HEK293 (cell line): Measurements from ENCODE around the gene B9D1.

Experiments used
- CTCF ChIA-PET: fragments of 350-600 bp; formaldehyde crosslinking; extraction: SDS; loops from one replicate; lab custom pipeline; 2021; ENCODE audit warnings: antibody characterized with exemption; lab: Yijun Ruan, JAX
- POLR2A ChIA-PET: fragments of 300-600 bp; formaldehyde crosslinking; extraction: SDS; loops from one replicate; lab custom pipeline; 2020; ENCODE audit warnings: antibody characterized with exemption, inconsistent platforms; lab: Yijun Ruan, JAX
- H3K27ac ChIP-seq: fragments of 200-500 bp; sonication (Bioruptor generic); 2 replicates; pipeline ENCODE4 v1.5.1; 2014; ENCODE audit warnings: low read depth, low read length, control low read depth, inconsistent platforms; ENCODE audit errors: extremely low read depth
- H3K36me3 ChIP-seq, 2 experiments: fragments of 200-500 bp in 1 of 2; sonication (Bioruptor generic) in 1 of 2; 1 replicate in 1 of 2; 2 replicates in 1 of 2; pipeline ENCODE4 v1.5.1; 2014 to 2017; ENCODE audit warnings: inconsistent platforms in 2 of 2, low read length in 2 of 2; ENCODE audit not compliant: control insufficient read depth in 2 of 2, insufficient read depth in 1 of 2
- H3K4me1 ChIP-seq: fragments of 200-500 bp; sonication (Bioruptor generic); 2 replicates; pipeline ENCODE4 v1.5.1; 2014; ENCODE audit warnings: mild to moderate bottlenecking, low read length, inconsistent platforms; ENCODE audit not compliant: control insufficient read depth, insufficient read depth
- H3K4me3 ChIP-seq: 2 replicates; pipeline ENCODE4 v1.5.1; 2011; ENCODE audit warnings: low read depth, mild to moderate bottlenecking, control low read depth, low read length, moderate library complexity
- H3K9me3 ChIP-seq: fragments of 200-500 bp; sonication (Bioruptor generic); 2 replicates; pipeline ENCODE4 v1.5.1; 2014; ENCODE audit warnings: low read depth, low read length, inconsistent platforms; ENCODE audit not compliant: control insufficient read depth, insufficient read depth
- KLF8 ChIP-seq: fragments of 450-650 bp; formaldehyde crosslinking; IDR thresholded peaks from 2 replicates; pipeline ENCODE4 v1.5.1; 2016; ENCODE audit warnings: missing biosample characterization, missing genetic modification characterization
- PRDM1 ChIP-seq: fragments of 450-650 bp; formaldehyde crosslinking; IDR thresholded peaks from 2 replicates; pipeline ENCODE4; 2016; ENCODE audit warnings: missing biosample characterization, missing genetic modification characterization
- ZFP69B ChIP-seq: fragments of 450-650 bp; formaldehyde crosslinking; IDR thresholded peaks from 2 replicates; pipeline ENCODE4 v1.5.1; 2016; ENCODE audit warnings: missing biosample characterization, missing genetic modification characterization
- ZNF600 ChIP-seq: fragments of 450-650 bp; formaldehyde crosslinking; IDR thresholded peaks from 2 replicates; pipeline ENCODE4 v1.5.1; 2016; ENCODE audit warnings: missing biosample characterization, missing genetic modification characterization
- ZNF837 ChIP-seq: fragments of 450-650 bp; formaldehyde crosslinking; IDR thresholded peaks from 2 replicates; pipeline ENCODE4 v1.5.1; 2016; ENCODE audit warnings: missing biosample characterization, missing genetic modification characterization
- ZXDB ChIP-seq: fragments of 450-650 bp; formaldehyde crosslinking; IDR thresholded peaks from 2 replicates; pipeline ENCODE4 v1.5.1; 2016; ENCODE audit warnings: missing biosample characterization, missing genetic modification characterization
- TF ChIP-seq, protein P1 (sequence below): fragments of 450-650 bp; formaldehyde crosslinking; IDR thresholded peaks from 2 replicates; pipeline ENCODE4 v1.5.1; 2016; ENCODE audit warnings: missing biosample characterization, missing genetic modification characterization
- TF ChIP-seq, protein P2 (sequence below): fragments of 450-650 bp; formaldehyde crosslinking; IDR thresholded peaks from 2 replicates; pipeline ENCODE4 v1.5.1; 2017; ENCODE audit warnings: missing biosample characterization, missing genetic modification characterization
- TF ChIP-seq, protein P3 (sequence below): fragments of 450-650 bp; formaldehyde crosslinking; IDR thresholded peaks from 2 replicates; pipeline ENCODE4 v1.5.1; 2016; ENCODE audit warnings: missing biosample characterization, missing genetic modification characterization
- TF ChIP-seq, protein P4 (sequence below): fragments of 450-650 bp; formaldehyde crosslinking; conservative IDR thresholded peaks from 2 replicates; pipeline ENCODE4 v1.5.1; 2016; ENCODE audit warnings: low read depth, missing biosample characterization, missing genetic modification characterization

Gene B9D1

DNA sequence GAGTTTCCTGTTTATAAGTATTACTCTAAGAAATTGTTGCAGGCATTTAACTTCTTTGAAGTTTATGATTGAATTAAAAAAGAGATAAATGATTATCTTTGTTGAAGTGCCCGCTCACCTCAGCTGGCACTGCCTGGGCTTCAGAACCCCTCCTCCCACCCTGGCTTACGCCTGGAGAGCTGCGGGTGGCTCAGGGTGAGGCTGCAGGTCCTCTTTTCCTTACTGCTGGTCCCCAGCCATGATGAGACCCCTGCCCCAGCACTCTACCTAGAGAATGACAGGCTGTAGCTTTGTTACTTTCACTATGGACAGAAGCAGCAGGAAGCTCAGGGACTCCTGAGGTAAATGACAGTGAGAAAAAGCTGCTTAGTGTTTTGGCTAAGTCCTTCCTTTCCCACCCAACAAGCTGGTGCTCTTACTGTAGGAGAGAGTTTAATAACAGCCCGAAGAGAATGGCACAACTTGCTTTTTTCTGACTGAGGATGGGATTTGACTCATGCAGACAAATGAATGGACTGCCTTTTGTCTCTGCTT lies 63.2 kb downstream of the B9D1 start:
- ChIA-PET CTCF (no interaction called here), POLR2A (no interaction called here)
- TF ChIP-seq ZNF600 (tag by site-specific recombination), result peak; percentile 29; the same call in 1 of the 2 replicates
- TF ChIP-seq PRDM1, result peak; percentile 54; the same call in 1 of the 2 replicates
- TF ChIP-seq, protein P1, sequence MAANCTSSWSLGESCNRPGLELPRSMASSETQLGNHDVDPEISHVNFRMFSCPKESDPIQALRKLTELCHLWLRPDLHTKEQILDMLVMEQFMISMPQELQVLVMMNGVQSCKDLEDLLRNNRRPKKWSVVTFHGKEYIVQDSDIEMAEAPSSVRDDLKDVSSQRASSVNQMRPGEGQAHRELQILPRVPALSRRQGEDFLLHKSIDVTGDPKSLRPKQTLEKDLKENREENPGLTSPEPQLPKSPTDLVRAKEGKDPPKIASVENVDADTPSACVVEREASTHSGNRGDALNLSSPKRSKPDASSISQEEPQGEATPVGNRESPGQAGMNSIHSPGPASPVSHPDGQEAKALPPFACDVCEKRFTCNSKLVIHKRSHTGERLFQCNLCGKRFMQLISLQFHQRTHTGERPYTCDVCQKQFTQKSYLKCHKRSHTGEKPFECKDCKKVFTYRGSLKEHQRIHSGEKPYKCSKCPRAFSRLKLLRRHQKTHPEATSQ, result no peak
- TF ChIP-seq, all 188 proteins: peak for 2
- peaks cover 11% of the 10 kb centered on the region for H3K4me1 ChIP-seq
- H3K9me3 ChIP-seq, result no peaks in the 10 kb centered on the region
- H3K36me3 ChIP-seq, result no peaks in the 10 kb centered on the region
- no peak overlapping the region for H3K27ac ChIP-seq
- no peak overlapping the region for H3K4me3 ChIP-seq

DNA sequence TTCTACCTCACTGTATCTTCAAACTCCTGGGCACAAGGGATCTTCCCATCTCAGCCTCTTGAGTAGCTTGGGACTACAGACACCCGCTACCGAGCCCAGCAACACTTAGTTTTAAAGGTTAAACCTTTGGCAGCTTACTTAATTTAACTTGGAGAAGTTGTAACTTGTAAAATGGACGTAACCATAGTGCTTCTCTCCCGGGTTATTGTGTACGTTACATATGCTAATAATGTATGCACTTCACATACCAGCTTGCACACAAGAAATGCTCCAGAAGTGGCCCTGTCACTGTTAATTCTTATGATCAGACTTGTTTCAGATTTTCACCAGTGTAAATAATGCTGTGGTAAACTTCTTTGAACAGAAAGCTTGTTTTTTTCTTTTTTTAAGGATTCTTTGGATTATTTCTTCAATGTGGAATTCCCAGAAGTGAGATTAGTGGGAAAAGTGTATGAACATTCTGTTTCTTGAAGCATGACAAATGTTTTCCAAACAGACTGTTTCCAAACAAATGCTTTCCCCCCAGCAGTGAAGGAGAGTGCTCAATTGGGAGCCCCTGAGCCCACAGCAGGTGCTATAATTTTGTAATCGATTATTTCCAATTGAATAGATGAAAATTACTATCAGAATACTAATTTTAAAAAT lies 63.8 kb downstream of the B9D1 start:
- Histone ChIP-seq H3K27ac (no peak overlapping the region), H3K4me1 (peaks cover 11% of the 10 kb centered on the region), H3K4me3 (no peak overlapping the region), H3K36me3 (no peaks in the 10 kb centered on the region), H3K9me3 (no peaks in the 10 kb centered on the region)
- POLR2A ChIA-PET, result no interaction called here
- CTCF ChIA-PET, result interaction anchor here (0.6 kb wide), 1 partner anchor 64 kb away, joined by 3 read pairs; the partner anchor contains the start of gene B9D1
- no peak for TF ChIP-seq ZNF837
- TF ChIP-seq, protein P2, sequence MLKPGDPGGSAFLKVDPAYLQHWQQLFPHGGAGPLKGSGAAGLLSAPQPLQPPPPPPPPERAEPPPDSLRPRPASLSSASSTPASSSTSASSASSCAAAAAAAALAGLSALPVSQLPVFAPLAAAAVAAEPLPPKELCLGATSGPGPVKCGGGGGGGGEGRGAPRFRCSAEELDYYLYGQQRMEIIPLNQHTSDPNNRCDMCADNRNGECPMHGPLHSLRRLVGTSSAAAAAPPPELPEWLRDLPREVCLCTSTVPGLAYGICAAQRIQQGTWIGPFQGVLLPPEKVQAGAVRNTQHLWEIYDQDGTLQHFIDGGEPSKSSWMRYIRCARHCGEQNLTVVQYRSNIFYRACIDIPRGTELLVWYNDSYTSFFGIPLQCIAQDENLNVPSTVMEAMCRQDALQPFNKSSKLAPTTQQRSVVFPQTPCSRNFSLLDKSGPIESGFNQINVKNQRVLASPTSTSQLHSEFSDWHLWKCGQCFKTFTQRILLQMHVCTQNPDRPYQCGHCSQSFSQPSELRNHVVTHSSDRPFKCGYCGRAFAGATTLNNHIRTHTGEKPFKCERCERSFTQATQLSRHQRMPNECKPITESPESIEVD, result peak; percentile 54; the same call in 1 of the 2 replicates

DNA sequence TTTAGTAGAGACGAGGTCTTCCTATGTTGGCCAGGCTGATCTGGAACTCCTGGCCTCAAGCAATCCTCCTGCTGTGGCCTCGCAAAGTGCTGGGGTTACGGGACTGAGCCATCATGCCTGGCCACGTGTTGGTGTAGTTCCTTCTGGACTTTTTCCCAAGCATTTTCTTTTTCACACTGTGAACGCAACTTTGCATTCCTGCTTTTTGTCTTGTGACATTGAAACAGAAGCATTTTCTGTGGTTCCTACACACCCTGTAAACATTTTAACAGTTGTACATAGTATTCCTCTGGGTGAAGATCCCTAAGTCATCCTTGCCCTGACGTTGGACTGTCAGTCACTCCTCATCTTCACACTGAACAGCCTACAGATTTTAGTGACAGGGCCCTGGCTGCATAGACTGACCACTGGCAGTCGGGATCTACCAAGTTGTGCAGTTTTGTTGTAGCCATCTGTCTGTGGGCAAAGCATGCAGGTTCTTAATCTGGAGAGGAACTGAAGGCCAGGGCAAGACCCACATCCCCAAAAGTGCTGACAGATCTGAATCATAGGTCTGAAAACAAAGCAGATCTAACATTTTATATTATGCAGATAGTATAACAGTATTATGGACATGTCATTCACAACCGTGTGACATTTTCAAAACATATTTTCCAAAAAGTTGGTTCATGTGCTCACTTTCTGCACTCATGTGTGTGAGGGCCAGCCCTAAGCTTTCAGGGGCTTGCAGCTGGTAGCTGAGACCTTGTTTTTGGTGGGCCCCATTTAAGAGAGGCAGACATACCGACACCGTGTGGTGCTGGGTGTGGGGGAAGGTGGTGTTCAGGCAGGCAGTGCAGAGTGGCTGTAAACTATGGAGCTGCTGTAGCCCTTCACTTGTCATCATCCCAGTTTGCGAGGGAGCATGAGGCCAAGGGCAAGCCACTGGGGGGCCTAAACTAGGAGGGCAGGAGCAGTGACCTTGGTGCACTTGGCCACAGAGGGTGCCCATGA lies 65.4 kb downstream of the B9D1 start:
- Histone ChIP-seq H3K9me3 (no peaks in the 10 kb centered on the region), H3K4me1 (peaks cover 11% of the 10 kb centered on the region), H3K27ac (no peak overlapping the region), H3K4me3 (no peak overlapping the region), H3K36me3 (no peaks in the 10 kb centered on the region)
- TF ChIP-seq, protein P3, sequence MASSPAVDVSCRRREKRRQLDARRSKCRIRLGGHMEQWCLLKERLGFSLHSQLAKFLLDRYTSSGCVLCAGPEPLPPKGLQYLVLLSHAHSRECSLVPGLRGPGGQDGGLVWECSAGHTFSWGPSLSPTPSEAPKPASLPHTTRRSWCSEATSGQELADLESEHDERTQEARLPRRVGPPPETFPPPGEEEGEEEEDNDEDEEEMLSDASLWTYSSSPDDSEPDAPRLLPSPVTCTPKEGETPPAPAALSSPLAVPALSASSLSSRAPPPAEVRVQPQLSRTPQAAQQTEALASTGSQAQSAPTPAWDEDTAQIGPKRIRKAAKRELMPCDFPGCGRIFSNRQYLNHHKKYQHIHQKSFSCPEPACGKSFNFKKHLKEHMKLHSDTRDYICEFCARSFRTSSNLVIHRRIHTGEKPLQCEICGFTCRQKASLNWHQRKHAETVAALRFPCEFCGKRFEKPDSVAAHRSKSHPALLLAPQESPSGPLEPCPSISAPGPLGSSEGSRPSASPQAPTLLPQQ (tag by site-specific recombination), result peak; percentile 89
- TF ChIP-seq KLF8 (tag by site-specific recombination) (no peak), ZNF600 (tag by site-specific recombination) (peak; percentile 27; the same call in 1 of the 2 replicates), ZXDB (tag by site-specific recombination) (no peak), ZFP69B (tag by site-specific recombination) (peak; percentile 85)
- TF ChIP-seq, protein P4, sequence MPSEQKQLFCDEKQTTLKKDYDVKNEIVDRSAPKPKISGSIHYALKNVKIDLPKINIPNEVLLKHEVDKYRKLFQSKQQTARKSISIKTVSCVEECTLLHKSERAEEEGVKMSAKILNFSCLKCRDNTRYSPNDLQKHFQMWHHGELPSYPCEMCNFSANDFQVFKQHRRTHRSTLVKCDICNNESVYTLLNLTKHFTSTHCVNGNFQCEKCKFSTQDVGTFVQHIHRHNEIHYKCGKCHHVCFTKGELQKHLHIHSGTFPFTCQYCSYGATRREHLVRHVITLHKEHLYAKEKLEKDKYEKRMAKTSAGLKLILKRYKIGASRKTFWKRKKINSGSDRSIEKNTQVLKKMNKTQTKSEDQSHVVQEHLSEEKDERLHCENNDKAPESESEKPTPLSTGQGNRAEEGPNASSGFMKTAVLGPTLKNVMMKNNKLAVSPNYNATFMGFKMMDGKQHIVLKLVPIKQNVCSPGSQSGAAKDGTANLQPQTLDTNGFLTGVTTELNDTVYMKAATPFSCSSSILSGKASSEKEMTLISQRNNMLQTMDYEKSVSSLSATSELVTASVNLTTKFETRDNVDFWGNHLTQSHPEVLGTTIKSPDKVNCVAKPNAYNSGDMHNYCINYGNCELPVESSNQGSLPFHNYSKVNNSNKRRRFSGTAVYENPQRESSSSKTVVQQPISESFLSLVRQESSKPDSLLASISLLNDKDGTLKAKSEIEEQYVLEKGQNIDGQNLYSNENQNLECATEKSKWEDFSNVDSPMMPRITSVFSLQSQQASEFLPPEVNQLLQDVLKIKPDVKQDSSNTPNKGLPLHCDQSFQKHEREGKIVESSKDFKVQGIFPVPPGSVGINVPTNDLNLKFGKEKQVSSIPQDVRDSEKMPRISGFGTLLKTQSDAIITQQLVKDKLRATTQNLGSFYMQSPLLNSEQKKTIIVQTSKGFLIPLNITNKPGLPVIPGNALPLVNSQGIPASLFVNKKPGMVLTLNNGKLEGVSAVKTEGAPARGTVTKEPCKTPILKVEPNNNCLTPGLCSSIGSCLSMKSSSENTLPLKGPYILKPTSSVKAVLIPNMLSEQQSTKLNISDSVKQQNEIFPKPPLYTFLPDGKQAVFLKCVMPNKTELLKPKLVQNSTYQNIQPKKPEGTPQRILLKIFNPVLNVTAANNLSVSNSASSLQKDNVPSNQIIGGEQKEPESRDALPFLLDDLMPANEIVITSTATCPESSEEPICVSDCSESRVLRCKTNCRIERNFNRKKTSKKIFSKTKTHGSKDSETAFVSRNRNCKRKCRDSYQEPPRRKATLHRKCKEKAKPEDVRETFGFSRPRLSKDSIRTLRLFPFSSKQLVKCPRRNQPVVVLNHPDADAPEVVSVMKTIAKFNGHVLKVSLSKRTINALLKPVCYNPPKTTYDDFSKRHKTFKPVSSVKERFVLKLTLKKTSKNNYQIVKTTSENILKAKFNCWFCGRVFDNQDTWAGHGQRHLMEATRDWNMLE (tag by site-specific recombination), result no peak
- POLR2A ChIA-PET, result no interaction called here
- CTCF ChIA-PET, result no interaction called here
